ENCODE measurements around the gene TSPAN14. TPM values are rescaled to one million over a fixed set of nuclear protein-coding genes. Genes with fewer than 3 reads are reported as not detected.
"Not testable (repeated sequence)": the region's sequence is repeated elsewhere in the genome, so short reads cannot be mapped to it uniquely, and the experiment has no call there.

TSPAN14 gene
- total RNA-seq, 4 donors from 2014 or later, result 17.9 to 50.5 (median 38.4) TPM

DNA sequence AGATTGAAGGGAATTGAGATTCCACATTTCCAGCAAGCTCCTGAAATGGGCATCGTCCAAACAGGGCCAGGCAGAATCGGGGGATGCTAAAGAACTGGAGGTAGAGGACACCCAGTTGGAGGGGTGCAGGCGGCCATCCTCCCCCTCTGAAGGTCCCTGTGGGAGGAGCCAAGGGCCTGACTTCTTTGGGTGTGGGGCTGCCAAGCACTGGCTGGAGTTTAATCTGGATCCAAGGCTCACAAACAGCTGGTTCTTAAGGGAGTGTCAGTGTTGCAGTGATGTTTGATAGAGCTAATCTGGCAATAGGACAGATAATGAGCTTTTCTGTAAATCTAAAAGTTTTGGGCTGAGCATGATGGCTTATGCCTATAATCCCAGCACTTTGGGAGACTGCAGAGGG lies 20.8 kb downstream of the TSPAN14 start:
- Histone ChIP-seq H3K36me3 (peaks cover 0 to 40% (median 9%) of the 10 kb centered on the region in 4 donors), H3K4me1 (peaks cover 52 to 66% (median 61%) of the 10 kb centered on the region in 4 donors), H3K27me3 (no peaks in the 10 kb centered on the region), H3K4me3 (no peak overlapping the region), H3K27ac (replicated peaks in 1 of 4) (peak overlapping the region in 2 of 4 donors; percentile 6 to 34), H3K9me3 (peaks cover 0 to 4% (median 0%) of the 10 kb centered on the region in 4 donors)
- intact Hi-C loops (cut with DNase I), result no loop called here
- TF ChIP-seq POLR2AphosphoS5 (IDR thresholded peaks at IDR 0.05), result no peak
- TF ChIP-seq, protein P1, sequence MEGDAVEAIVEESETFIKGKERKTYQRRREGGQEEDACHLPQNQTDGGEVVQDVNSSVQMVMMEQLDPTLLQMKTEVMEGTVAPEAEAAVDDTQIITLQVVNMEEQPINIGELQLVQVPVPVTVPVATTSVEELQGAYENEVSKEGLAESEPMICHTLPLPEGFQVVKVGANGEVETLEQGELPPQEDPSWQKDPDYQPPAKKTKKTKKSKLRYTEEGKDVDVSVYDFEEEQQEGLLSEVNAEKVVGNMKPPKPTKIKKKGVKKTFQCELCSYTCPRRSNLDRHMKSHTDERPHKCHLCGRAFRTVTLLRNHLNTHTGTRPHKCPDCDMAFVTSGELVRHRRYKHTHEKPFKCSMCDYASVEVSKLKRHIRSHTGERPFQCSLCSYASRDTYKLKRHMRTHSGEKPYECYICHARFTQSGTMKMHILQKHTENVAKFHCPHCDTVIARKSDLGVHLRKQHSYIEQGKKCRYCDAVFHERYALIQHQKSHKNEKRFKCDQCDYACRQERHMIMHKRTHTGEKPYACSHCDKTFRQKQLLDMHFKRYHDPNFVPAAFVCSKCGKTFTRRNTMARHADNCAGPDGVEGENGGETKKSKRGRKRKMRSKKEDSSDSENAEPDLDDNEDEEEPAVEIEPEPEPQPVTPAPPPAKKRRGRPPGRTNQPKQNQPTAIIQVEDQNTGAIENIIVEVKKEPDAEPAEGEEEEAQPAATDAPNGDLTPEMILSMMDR (IDR thresholded peaks at IDR 0.05), result no peak
- no peak for TF ChIP-seq EP300 (IDR thresholded peaks at IDR 0.05)
- TF ChIP-seq POLR2A (IDR thresholded peaks at IDR 0.05; ENCODE audit: low read depth), result no peak
- WGBS, result 93% methylated on average over 3 of the region's 3 CpGs
- no peak for DNase-seq (ENCODE audit: extremely low spot score)

DNA sequence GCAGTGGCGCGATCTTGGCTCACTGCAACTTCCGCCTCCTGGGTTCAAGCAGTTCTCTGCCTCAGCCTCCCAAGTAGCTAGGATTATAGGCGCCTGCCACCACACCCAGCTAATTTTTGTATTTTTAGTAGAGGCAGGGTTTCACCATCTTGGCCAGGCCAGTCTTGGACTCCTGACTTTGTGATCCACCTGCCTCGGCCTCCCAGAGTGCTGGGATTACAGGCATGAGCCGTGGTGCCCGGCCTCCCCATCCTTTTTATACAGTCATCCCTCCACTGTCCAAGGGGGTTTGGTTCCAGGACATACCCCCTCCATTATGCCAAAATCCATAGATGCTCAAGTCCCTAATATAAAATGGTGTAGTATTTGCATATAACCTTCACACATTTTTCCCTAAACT lies 21.5 kb downstream of the TSPAN14 start:
- H3K9me3 ChIP-seq; H3K27me3 ChIP-seq; intact Hi-C loops (cut with DNase I); H3K4me3 ChIP-seq; DNase-seq (ENCODE audit: extremely low spot score): not testable (repeated sequence)
- Histone ChIP-seq H3K27ac (replicated peaks in 1 of 4) (peak overlapping the region in 1 of 4 donors; percentile 34), H3K36me3 (peaks cover 0 to 33% (median 6%) of the 10 kb centered on the region in 4 donors), H3K4me1 (peaks cover 50 to 59% (median 54%) of the 10 kb centered on the region in 4 donors)
- WGBS, result 98% methylated on average over 7 of the region's 7 CpGs

DNA sequence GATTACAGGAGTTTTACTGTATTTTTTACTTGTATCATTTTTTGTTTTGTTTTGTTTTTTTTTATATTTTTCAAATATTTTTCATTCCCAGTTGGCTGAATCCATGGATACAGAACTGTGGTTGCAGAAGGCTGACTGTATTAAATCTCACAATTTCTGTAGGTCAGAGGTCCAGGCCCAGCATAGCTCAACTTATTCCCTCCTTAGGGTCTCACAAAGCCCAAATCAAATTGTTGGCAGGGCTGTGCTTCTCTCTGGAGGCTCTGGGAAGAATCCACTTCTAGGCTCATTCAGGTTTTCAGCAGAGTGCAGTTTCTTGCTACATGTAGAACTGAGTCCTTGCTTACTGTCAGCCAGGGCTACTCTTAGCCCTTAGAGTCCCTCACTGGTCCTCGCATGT lies 22.6 kb downstream of the TSPAN14 start:
- intact Hi-C loops (cut with DNase I), result no loop called here
- H3K27me3 ChIP-seq, result no peaks in the 10 kb centered on the region
- 100% methylated on average over 1 of the region's 1 CpG for WGBS
- H3K36me3 ChIP-seq, result peaks cover 0 to 22% (median 3%) of the 10 kb centered on the region in 4 donors
- no peak overlapping the region for H3K27ac ChIP-seq (replicated peaks in 1 of 4)
- no peak overlapping the region for H3K4me3 ChIP-seq
- peaks cover 0 to 4% (median 0%) of the 10 kb centered on the region in 4 donors for H3K9me3 ChIP-seq
- no peak for TF ChIP-seq POLR2AphosphoS5 (IDR thresholded peaks at IDR 0.05)
- peaks cover 40 to 49% (median 44%) of the 10 kb centered on the region in 4 donors for H3K4me1 ChIP-seq
- no peak for DNase-seq (ENCODE audit: extremely low spot score)

DNA sequence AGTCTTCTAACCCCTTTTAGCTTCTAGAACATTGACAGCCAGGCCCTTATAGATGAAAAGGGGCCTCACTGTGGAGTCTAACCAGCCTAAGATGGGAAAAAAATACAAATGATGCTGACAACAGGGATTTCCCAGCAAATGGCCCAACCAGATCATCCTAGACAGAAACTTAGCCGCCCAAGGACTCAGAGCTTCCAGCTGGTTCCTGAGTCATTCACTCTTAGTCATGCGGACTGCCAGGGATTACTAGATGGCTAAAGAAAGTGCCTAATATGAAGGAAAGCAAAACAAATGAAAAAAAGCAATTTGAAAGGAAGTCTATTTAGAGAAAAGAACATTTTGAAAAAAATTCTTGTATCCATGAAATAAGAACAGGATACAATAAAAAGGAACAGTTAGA lies 23.7 kb downstream of the TSPAN14 start:
- TF ChIP-seq POLR2A (IDR thresholded peaks at IDR 0.05; ENCODE audit: low read depth) (no peak), POLR2AphosphoS5 (IDR thresholded peaks at IDR 0.05) (no peak), EP300 (IDR thresholded peaks at IDR 0.05) (no peak)
- TF ChIP-seq, protein P1 (IDR thresholded peaks at IDR 0.05), result no peak
- H3K9me3 ChIP-seq, result peaks cover 0 to 4% (median 0%) of the 10 kb centered on the region in 4 donors
- no peak for DNase-seq (ENCODE audit: extremely low spot score)
- no peaks in the 10 kb centered on the region for H3K27me3 ChIP-seq
- peaks cover 0 to 21% (median 3%) of the 10 kb centered on the region in 4 donors for H3K36me3 ChIP-seq
- H3K27ac ChIP-seq (replicated peaks in 1 of 4), result no peak overlapping the region
- intact Hi-C loops (cut with DNase I), result no loop called here
- 51% methylated on average over 2 of the region's 2 CpGs for WGBS
- H3K4me3 ChIP-seq, result no peak overlapping the region
- peaks cover 28 to 37% (median 33%) of the 10 kb centered on the region in 4 donors for H3K4me1 ChIP-seq

DNA sequence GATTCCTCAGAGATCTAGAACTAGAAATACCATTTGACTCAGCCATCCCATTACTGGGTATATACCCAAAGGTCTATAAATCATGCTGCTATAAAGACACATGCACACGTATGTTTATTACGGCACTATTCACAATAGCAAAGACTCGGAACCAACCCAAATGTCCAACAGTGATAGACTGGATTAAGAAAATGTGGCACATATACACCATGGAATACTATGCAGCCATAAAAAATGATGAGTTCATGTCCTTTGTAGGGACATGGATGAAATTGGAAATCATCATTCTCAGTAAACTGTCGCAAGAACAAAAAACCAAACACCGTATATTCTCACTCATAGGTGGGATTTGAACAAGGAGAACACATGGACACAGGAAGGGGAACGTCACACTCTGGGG lies 26.3 kb downstream of the TSPAN14 start:
- H3K27me3 ChIP-seq; H3K27ac ChIP-seq (replicated peaks in 1 of 4); DNase-seq (ENCODE audit: extremely low spot score); H3K9me3 ChIP-seq; intact Hi-C loops (cut with DNase I); H3K4me3 ChIP-seq: not testable (repeated sequence)
- Histone ChIP-seq H3K4me1 (peaks cover 19 to 30% (median 23%) of the 10 kb centered on the region in 4 donors), H3K36me3 (peaks cover 0 to 10% (median 4%) of the 10 kb centered on the region in 4 donors)
- WGBS, result 95% methylated on average over 6 of the region's 6 CpGs

DNA sequence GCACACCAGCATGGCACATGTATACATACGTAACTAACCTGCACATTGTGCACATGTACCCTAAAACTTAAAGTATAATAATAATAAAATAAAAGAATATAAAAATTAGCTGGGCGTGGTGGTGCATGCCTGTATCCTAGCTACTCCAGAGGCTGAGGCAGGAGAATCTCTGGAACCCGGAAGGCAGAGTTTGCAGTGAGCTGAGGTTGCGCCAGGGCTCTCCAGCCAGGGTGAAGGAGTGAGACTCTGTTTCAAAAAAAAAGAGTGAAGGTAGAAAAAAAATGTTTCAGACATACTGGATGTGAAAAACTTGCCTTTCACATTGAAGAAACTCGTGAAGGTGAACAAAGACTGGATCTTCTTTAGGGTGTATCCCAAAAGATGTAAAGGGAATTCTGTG lies 26.7 kb downstream of the TSPAN14 start:
- Histone ChIP-seq H3K27me3 (no peaks in the 10 kb centered on the region), H3K9me3 (peaks cover 0 to 4% (median 0%) of the 10 kb centered on the region in 4 donors), H3K36me3 (peaks cover 0 to 10% (median 4%) of the 10 kb centered on the region in 4 donors), H3K27ac (replicated peaks in 1 of 4) (no peak overlapping the region), H3K4me1 (peaks cover 18 to 35% (median 24%) of the 10 kb centered on the region in 4 donors), H3K4me3 (no peak overlapping the region)
- intact Hi-C loops (cut with DNase I), result no loop called here
- TF ChIP-seq POLR2A (IDR thresholded peaks at IDR 0.05; ENCODE audit: low read depth), result no peak
- no peak for TF ChIP-seq POLR2AphosphoS5 (IDR thresholded peaks at IDR 0.05)
- TF ChIP-seq, protein P1 (IDR thresholded peaks at IDR 0.05), result no peak
- no peak for TF ChIP-seq EP300 (IDR thresholded peaks at IDR 0.05)
- DNase-seq (ENCODE audit: extremely low spot score), result no peak
- WGBS, result 90% methylated on average over 5 of the region's 5 CpGs

Measured in esophagus muscularis mucosa (tissue), 4 donors.